Measurements from ENCODE around the gene IL26. TPM values are rescaled to one million over a fixed set of nuclear protein-coding genes. Genes with fewer than 3 reads are reported as not detected.

The IL26 gene
- total RNA-seq, 1 donor from 2014 or later, result not detected

- H3K27me3 Mint-ChIP-seq, result peaks cover 16% of the 10 kb centered on the region
- no peak for DNase-seq
- no peak overlapping the region for H3K27ac Mint-ChIP-seq
- no peaks in the 10 kb centered on the region for H3K4me1 Mint-ChIP-seq
- H3K9me3 Mint-ChIP-seq, result no peaks in the 10 kb centered on the region
- no peak overlapping the region for H3K4me3 Mint-ChIP-seq
- ChIA-PET CTCF (no interaction called here), POLR2A (no interaction called here)
- TF ChIP-seq CTCF (IDR thresholded peaks at IDR 0.05), result no peak
- intact Hi-C loops (cut with micrococcal nuclease), result no loop called here
- H3K36me3 Mint-ChIP-seq (ENCODE audit: low read depth), result no peaks in the 10 kb centered on the region
- no peak for ATAC-seq (ENCODE audit: low read depth)
These were observed 36.3 kb upstream of the IL26 start for GRCh38 chr12:68261896-68262295.

GRCh38 chr12:68260153-68260552, 34.5 kb upstream of the IL26 start:
- CTCF ChIA-PET, result no interaction called here
- DNase-seq (no peak), ATAC-seq (ENCODE audit: low read depth) (no peak)
- no peaks in the 10 kb centered on the region for H3K4me1 Mint-ChIP-seq
- no peak overlapping the region for H3K4me3 Mint-ChIP-seq
- H3K27ac Mint-ChIP-seq, result no peak overlapping the region
- no peaks in the 10 kb centered on the region for H3K36me3 Mint-ChIP-seq (ENCODE audit: low read depth)
- intact Hi-C loops (cut with micrococcal nuclease), result no loop called here
- POLR2A ChIA-PET, result no interaction called here
- H3K27me3 Mint-ChIP-seq, result peaks cover 16% of the 10 kb centered on the region
- no peaks in the 10 kb centered on the region for H3K9me3 Mint-ChIP-seq
- no peak for TF ChIP-seq CTCF (IDR thresholded peaks at IDR 0.05)

GRCh38 chr12:68259318-68259940, 33.8 kb upstream of the IL26 start:
- ChIA-PET POLR2A (no interaction called here), CTCF (no interaction called here)
- Mint-ChIP-seq H3K9me3 (no peaks in the 10 kb centered on the region), H3K4me3 (no peak overlapping the region), H3K27ac (no peak overlapping the region), H3K27me3 (peaks cover 16% of the 10 kb centered on the region), H3K36me3 (ENCODE audit: low read depth) (no peaks in the 10 kb centered on the region), H3K4me1 (no peaks in the 10 kb centered on the region)
- DNase-seq (no peak), ATAC-seq (ENCODE audit: low read depth) (no peak)
- TF ChIP-seq CTCF (IDR thresholded peaks at IDR 0.05), result no peak
- intact Hi-C loops (cut with micrococcal nuclease), result no loop called here

- H3K9me3 Mint-ChIP-seq, result no peaks in the 10 kb centered on the region
- no peaks in the 10 kb centered on the region for H3K4me1 Mint-ChIP-seq
- H3K36me3 Mint-ChIP-seq (ENCODE audit: low read depth), result no peaks in the 10 kb centered on the region
- intact Hi-C loops (cut with micrococcal nuclease), result no loop called here
- H3K27ac Mint-ChIP-seq, result no peak within 1 kb of the TSS
- ChIA-PET POLR2A (no interaction called here), CTCF (no interaction called here)
- no peak within 1 kb of the TSS for H3K4me3 Mint-ChIP-seq
- peaks cover 7% of the 10 kb centered on the region for H3K27me3 Mint-ChIP-seq
- TF ChIP-seq CTCF (IDR thresholded peaks at IDR 0.05), result no peak
- no peak for ATAC-seq (ENCODE audit: low read depth)
- DNase-seq, result no peak
These were observed 27.9 kb upstream of the IL26 start, which contains the start of gene IL22 for GRCh38 chr12:68253504-68253903. Gene IL22 (minus strand): TSS chr12:68253604. CDS start chr12:68253448, 156 bp downstream.

- no peak overlapping the region for H3K4me3 Mint-ChIP-seq
- H3K4me1 Mint-ChIP-seq, result no peaks in the 10 kb centered on the region
- H3K27me3 Mint-ChIP-seq, result peaks cover 7% of the 10 kb centered on the region
- intact Hi-C loops (cut with micrococcal nuclease), result no loop called here
- no peak for DNase-seq
- ChIA-PET POLR2A (no interaction called here), CTCF (no interaction called here)
- TF ChIP-seq CTCF (IDR thresholded peaks at IDR 0.05), result no peak
- ATAC-seq (ENCODE audit: low read depth), result no peak
- H3K9me3 Mint-ChIP-seq, result no peaks in the 10 kb centered on the region
- H3K36me3 Mint-ChIP-seq (ENCODE audit: low read depth), result no peaks in the 10 kb centered on the region
- H3K27ac Mint-ChIP-seq, result no peak overlapping the region
These were observed 26.5 kb upstream of the IL26 start for GRCh38 chr12:68252077-68252476.
